Measurements from ENCODE around the gene MUL1.

MUL1 gene

DNA sequence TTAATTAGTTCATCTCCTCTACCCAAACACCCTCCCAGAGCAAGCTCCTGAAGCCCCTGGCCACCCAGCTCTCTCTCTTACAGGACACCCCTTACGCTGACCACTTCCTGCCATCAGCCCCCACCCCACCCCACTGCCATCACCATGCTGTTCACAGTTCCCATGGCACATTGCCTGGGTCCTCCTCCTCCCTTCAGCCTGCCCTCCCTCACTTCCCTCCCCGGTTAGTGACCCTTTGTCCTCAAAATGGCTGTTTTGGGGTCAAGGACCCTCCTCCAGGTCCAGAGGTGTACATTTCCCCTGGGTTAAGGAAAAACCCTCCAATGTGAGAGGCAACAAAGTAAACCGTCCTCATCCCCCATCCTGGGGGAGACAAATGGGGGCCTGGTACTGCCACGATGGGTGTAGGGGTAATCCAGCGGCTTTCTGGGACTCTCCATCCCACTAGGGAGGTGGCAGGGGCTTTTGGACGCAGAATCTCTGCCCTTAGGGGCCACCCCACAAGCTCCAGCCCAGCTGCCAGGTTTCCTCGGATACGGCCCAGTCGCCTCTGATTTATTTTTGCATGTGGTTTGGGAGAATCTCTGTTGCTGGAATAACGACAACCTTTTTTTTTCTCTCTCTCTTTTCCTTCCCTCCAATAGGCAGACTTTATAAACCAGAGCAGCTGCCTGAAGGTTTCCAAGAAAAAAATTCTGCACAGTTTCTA, 30.4 kb downstream of the MUL1 start:
- in situ Hi-C loops (cut with MboI; ENCODE audit: low sequenced_read_pairs, unreplicated experiment) = loop anchor here (25.0 kb wide), 1 partner anchor 565 kb away; the partner anchor contains the start of gene PLA2G2E
- no peak for DNase-seq (ENCODE audit: low spot score)
- TF ChIP-seq, protein P1, sequence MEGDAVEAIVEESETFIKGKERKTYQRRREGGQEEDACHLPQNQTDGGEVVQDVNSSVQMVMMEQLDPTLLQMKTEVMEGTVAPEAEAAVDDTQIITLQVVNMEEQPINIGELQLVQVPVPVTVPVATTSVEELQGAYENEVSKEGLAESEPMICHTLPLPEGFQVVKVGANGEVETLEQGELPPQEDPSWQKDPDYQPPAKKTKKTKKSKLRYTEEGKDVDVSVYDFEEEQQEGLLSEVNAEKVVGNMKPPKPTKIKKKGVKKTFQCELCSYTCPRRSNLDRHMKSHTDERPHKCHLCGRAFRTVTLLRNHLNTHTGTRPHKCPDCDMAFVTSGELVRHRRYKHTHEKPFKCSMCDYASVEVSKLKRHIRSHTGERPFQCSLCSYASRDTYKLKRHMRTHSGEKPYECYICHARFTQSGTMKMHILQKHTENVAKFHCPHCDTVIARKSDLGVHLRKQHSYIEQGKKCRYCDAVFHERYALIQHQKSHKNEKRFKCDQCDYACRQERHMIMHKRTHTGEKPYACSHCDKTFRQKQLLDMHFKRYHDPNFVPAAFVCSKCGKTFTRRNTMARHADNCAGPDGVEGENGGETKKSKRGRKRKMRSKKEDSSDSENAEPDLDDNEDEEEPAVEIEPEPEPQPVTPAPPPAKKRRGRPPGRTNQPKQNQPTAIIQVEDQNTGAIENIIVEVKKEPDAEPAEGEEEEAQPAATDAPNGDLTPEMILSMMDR (IDR thresholded peaks at IDR 0.05; ENCODE audit: borderline replicate concordance, control extremely low read depth, extremely low read depth, insufficient read depth, missing control alignments) = no peak

DNA sequence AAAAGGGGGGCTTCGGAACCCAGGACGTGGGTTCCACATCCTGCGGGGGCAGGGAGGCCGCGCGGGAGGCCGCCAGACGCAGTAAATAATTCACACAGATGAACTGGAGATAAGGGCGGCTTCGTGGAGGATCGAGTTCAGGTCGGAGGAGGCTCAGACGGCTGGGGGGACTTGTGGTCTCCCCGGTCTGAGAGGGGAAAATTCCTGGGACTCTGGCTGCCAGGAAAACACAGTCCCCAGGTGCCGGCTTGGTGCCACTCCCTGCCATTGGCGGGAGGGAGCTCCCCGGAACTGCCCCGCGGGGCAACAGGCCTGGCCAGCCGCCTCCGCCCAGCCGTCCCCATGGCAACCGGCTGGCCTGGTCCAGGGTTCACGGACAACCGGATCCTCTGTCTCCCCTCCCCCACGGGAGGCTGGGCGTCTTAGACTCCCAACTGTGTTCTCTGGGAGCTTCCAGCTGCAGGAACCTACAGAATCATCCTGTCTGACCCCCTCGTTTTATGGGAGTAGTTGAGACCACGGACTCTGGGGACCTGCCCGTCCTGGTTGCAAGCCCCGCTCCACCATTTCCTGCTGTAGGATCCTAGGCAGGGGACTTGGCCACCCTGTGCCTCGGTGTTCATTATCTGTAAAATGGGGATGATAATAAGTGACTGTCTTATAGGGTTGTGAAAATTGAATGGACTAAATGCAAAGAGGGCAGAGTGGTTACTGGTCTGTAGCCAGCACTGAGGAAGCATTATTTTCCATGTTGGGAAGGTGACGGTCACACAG, 31.5 kb downstream of the MUL1 start:
- in situ Hi-C loops (cut with MboI; ENCODE audit: low sequenced_read_pairs, unreplicated experiment) = loop anchor here (25.0 kb wide), 1 partner anchor 564 kb away; the partner anchor contains the start of gene PLA2G2E
- TF ChIP-seq, protein P1 (IDR thresholded peaks at IDR 0.05; ENCODE audit: borderline replicate concordance, control extremely low read depth, extremely low read depth, insufficient read depth, missing control alignments) = no peak
- no peak for DNase-seq (ENCODE audit: low spot score)

- in situ Hi-C loops (cut with MboI; ENCODE audit: low sequenced_read_pairs, unreplicated experiment) = loop anchor here (25.0 kb wide), 1 partner anchor 563 kb away; the partner anchor contains the start of gene PLA2G2E
- no peak for DNase-seq (ENCODE audit: low spot score)
- TF ChIP-seq, protein P1 (IDR thresholded peaks at IDR 0.05; ENCODE audit: borderline replicate concordance, control extremely low read depth, extremely low read depth, insufficient read depth, missing control alignments) = no peak
Measured at GRCh38 chr1:20474996-20475395, 33.0 kb downstream of the MUL1 start.

GRCh38 chr1:20474333-20474975, 33.5 kb downstream of the MUL1 start:
- in situ Hi-C loops (cut with MboI; ENCODE audit: low sequenced_read_pairs, unreplicated experiment) = no loop called here
- TF ChIP-seq, protein P1 (IDR thresholded peaks at IDR 0.05; ENCODE audit: borderline replicate concordance, control extremely low read depth, extremely low read depth, insufficient read depth, missing control alignments) = no peak
- no peak for DNase-seq (ENCODE audit: low spot score)

DNA sequence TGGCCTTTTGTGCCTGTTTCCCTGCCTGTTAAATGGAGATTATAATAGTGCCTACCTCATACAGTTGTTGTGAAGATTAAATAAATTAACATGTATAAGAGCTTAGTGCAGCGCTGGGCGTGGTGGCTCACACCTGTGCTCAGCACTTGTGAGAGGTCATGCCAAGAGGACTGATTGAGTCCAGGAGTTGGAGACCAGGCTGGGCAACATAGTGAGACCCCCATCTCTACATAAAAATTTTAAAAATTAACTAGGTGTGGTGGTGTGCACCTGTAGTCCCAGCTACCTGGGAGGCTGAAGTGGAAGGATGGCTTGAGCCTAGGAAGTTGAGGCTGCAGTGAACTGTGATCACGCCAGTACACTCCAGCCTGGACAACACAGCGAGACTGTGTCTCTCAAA, 34.1 kb downstream of the MUL1 start:
- TF ChIP-seq, protein P1 (IDR thresholded peaks at IDR 0.05; ENCODE audit: borderline replicate concordance, control extremely low read depth, extremely low read depth, insufficient read depth, missing control alignments) = no peak
- in situ Hi-C loops (cut with MboI; ENCODE audit: low sequenced_read_pairs, unreplicated experiment) = no loop called here
- no peak for DNase-seq (ENCODE audit: low spot score)

Measured in GM13976 (cell line).